HG02973 (cell line): ENCODE data around the gene MRPS30.
A peak's percentile ranks its signal among the peaks of the same experiment; 100 is the strongest.
"Not testable (repeated sequence)": the region's sequence is repeated elsewhere in the genome, so short reads cannot be mapped to it uniquely, and the experiment has no call there.

Experiments used
- ATAC-seq: cut with Tn5 transposase; IDR thresholded peaks from one replicate; pipeline ENCODE4 v1.9.1; 2021; ENCODE audit warnings: moderate library complexity; ENCODE audit not compliant: unreplicated experiment

The MRPS30 gene

DNA sequence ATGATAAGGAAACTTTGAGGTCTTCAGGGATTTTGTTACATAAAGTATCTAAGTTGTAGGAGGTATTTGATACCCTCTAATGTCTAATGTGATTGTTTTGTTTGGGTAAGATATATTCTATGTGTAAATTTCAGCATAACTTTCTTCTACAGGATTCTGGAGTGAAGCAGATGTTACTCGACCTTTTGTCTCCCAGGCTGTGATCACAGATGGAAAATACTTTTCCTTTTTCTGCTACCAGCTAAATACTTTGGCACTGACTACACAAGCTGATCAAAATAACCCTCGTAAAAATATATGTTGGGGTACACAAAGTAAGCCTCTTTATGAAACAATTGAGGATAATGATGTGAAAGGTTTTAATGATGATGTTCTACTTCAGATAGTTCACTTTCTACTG is 6.0 kb downstream of the MRPS30 start:
- ATAC-seq, result no peak

DNA sequence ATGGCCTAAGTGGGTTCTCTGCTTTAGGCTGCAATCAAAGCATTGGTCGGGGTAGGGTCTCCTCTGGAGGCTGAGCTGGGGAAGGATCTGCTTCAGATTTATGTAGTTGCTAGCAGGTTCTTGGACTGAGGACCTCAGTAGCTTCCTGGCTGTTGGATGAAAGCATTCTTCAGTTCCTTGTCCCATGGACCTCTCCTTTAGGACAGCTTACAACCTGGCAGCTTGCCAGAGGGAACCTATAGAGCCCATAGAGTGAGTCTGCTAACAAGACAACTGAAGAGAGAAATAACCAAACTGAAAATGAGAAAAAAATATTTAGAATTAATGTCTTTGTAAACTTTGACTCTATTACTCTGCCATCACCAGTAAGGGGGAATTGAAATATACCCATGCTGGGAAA is 12.4 kb downstream of the MRPS30 start:
- ATAC-seq, result no peak

DNA sequence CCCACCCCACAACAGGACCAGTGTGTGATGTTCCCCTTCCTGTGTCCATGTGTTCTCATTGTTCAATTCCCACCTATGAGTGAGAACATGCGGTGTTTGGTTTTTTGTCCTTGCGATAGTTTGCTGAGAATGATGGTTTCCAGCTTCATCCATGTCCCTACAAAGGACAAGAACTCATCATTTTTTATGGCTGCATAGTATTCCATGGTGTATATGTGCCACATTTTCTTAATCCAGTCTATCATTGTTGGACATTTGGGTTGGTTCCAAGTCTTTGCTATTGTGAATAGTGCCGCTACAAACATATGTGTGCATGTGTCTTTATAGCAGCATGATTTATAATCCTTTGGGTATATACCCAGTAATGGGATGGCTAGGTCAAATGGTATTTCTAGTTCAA is 15.9 kb downstream of the MRPS30 start:
- not testable (repeated sequence) for ATAC-seq

DNA sequence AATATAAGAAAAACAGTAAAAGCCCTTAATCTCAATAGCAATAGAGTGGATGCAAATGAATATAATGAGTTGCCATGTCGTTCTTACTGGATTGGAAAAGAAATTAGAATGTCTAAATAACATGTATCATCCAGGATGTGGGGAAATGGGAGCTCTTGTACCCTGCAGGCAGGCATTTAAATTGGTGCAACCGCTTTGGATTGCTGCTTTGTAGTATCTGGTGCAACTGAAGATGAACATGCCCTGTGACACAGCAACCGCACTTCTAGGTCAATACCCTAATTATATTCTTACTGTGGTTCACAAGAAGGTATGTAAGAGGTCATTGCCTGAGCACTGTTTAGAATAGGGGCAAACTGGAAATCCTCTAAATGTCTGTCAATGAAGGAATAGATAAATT is 18.9 kb downstream of the MRPS30 start:
- no peak for ATAC-seq

DNA sequence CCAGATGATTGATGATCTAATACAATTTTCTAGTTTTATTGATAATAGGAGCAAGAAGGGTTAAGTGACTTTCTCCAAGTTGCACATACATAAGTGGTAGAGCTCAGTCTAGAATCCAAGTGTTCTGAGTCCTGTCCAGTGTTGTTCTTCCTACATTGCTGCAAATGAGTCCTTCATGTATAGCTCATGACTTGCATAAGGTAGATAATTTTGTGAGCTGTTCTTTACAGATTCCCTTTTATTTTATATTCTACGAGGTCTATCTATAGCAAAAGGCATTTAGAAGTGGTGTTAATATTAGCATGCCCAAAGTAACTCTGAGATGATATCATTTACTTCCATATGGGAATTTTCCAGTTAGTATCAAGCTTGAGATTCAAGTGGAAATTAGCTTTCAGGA is 20.0 kb downstream of the MRPS30 start:
- no peak for ATAC-seq

DNA sequence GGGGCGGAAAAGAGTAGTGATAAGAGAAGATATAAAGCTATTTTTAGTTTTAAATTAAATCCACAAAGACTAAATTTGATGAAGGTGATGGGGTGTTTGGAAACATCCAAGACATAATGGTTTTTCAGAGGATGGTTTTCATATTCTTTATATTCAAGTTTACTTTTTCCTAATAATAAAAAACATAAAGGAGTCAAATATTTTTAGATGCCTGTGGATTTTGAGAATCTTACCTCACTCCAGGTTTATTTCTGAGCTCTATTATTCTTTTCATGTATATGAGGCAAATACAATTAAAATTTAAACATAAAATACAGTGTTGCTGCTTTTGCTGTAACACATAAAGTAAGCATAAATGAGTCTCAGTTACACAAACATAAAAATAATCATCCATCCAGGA is 22.2 kb downstream of the MRPS30 start:
- no peak for ATAC-seq

DNA sequence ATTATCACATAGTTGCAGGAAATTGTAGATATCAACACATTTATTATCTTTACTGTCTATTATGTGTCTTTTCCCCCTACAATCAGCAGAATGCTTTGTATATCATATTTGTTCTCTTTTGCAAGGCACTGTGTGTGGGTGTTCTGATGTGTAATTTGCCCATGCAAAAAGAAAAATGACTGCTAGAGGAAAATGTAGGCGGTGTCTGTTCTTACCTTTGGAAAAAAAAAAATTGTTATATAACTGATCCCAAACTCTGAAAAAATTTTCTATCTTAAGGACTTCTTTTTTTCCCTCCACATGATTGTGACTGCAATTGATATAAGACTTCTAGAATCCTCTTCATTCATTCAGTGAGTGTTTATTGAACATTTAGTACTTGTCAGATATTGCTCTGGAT is 24.5 kb downstream of the MRPS30 start:
- ATAC-seq, result no peak

DNA sequence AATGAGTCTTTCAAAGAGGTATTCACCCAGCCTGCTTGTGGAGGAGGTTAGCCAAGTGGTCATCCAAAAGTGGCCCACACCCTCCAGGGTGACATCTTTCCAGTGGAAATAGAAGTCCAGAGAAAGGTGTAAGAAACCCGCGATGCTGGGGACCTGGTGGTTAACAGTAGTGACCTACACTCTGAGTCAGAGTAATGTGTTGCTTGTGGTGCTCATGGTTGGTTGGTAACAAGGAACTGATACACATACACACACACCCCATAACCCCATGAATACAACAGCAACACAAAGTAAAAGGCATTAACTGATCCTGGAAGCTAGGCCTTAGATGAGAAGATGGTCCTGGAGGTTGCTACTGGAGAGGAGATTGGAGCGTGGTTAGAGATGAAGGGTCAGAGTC is 26.9 kb downstream of the MRPS30 start:
- no peak for ATAC-seq

DNA sequence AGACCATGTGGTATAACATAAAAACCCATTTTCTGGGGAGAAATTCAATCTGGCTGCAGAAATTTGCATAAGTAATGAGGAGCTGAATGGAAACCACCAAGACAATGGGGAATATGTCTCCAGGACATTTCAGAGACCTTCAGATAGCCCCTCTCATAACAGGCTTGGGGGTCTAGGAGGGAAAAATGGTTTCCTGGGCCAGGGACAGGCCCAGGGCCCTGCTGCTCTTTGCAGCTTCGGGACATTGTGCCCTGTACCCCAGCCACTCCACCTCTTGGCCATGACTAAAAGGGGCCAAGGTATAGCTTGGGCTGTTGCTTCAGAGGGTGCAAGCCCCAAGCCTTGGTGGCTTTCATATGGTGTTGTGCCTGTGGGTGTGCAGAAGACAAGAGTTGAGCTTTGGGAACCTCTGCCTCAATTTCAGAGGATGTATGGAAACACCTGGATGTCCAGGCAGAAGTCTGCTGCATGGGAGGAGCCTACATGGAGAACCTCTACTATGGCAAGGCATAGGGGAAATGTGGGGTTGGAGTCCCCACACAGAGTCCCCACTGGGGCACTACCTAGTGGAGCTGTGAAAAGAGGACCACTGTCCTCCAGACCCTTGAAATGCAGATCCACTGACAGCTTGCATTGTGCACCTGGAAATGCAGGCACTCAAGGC is 30.4 kb downstream of the MRPS30 start:
- ATAC-seq, result no peak

DNA sequence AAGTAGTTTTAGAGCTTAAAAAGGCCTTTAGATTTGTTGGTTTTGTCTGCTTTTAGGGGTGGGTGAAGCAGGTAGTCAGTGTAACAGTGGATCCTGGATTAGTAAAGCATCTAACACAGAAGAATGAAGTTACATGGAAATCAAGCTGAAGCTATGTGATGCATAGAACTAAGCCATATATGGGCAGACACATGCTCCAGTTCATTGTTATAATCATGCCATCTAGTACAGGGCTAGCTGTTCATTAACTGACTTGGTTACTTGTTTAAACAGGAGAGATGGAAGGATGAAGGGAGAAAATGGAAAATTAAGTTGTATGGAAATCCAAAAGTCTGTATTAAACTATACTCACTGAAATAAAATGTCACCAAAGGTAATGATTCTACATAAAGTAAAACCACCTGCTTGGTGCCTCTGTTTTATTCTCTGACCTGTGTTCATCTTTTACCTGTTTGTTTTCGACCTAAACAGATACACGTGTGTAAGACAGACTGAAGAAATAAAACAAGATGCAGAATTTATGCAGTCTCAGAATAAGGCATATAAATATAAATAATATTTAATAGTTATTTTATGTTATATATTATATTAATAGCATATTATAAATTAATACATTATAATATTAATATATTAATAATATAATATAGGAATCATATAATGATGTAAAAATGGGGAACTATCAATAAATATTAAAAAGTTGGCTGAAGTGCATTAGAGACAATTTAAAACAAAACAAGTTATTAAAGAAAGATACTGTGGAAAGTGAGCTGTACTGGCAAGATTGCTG is 33.9 kb downstream of the MRPS30 start:
- no peak for ATAC-seq

DNA sequence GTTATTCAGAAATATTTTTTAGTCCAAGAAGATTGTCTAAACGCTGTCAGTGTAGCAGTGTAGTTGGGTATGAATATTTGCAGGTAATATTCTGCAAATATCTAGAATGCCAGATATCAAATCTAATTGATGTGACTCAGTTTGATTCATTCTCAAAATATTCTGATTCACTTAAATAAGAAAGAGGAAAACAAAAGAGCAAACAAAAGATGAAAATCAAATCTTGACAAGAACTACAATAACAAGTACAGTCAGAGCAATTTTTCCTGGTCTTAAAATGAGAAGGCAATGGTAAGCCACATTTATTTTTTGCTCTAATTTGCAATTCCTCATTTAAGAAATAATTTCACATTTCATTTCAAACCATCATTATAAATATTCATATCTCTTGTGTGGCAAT is 36.0 kb downstream of the MRPS30 start:
- no peak for ATAC-seq

DNA sequence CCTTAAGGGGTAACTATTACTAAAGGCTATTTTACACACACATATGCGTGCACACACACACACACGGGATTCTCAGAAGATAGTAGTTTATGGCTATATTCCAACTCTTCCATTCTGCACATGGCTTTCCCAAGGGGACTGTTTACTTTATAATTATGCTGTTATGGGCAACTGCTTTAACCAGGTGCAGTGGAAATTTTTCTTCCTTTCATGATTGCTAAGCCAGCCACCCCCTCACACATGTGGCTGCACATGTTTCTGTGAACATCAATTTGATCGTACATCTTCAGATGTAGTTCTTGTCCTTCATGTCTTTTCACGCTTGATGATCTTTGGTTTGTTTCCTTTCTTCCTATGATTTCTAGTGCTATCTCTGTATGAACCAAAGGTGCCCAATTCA is 37.0 kb downstream of the MRPS30 start:
- no peak for ATAC-seq

DNA sequence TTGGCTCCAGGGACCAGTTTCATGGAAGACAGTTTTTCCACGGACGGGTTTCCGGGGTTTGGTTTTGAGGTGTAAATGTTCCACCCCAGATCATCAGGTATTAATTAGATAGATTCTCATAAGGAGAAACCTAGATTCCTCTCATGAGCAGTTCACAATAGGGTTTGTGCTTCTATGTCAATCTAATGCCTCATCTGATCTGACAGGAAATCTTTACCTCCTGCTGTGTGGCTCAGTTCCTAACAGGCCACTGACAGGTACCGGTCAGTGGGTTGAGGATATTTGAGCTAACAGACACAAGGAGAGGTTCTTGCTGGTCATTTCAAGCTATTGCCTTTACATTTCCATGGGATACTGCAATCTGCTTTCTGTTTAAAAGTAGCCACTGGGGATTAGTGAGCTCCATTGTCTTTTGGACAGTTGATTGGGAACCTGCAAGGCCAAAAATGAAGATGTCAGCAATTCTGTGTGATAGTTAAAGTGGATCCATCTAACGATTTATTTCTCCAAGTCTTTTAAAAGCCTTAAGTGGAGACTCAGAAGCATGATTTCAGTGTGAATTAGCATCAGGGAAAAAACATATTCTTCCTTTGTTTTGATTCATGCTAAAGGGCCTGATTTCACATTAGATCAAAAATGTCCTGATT is 38.6 kb downstream of the MRPS30 start:
- ATAC-seq, result no peak

DNA sequence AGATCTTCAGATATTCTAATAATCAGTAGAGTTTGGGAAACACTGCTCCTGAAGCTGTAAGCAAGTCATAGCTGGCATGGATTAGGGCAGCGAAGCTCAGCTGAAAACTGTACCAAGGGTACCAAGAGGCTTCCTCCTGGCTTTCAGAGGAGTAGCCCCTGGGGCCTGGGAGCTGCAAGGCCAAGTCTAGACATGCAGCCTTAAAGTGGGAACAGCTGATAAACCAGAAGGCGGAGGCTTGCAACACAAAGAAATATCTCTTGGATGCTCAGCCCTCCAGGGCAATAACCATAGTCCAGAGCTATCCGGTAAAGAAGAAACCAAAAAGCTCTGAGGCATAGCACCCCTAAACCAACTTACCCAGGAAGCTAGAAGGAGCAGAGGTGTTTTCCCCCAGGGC is 51.5 kb downstream of the MRPS30 start:
- no peak for ATAC-seq

DNA sequence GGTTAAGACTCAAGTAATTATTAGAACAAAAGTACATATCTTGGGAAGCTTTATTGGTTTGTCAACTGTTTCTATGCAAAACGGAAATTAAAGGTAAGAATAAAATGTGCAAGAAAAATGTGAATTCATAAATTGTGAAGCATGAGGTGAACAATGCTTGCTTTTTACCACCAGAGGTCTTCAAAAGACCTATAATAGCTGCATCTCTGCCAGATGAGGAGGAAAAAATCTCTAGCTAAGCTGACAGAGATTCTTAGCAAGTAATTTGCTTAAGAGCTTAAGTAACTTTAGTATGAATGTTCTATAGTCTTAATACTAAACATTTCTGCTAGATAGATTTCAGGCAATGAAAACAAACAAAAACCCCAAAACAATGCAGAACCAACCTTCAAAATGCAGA is 54.1 kb downstream of the MRPS30 start:
- ATAC-seq, result peak; percentile 65
